ENCODE results near the gene HELZ2. TPM values are rescaled to one million over a fixed set of nuclear protein-coding genes. Genes with fewer than 3 reads are reported as not detected.
"Not testable (repeated sequence)": the region's sequence is repeated elsewhere in the genome, so short reads cannot be mapped to it uniquely, and the experiment has no call there.

HELZ2 gene
- polyA plus RNA-seq, 1 of the 3 experiments (the other 2 are of a cell fraction) = 7.6 TPM

DNA sequence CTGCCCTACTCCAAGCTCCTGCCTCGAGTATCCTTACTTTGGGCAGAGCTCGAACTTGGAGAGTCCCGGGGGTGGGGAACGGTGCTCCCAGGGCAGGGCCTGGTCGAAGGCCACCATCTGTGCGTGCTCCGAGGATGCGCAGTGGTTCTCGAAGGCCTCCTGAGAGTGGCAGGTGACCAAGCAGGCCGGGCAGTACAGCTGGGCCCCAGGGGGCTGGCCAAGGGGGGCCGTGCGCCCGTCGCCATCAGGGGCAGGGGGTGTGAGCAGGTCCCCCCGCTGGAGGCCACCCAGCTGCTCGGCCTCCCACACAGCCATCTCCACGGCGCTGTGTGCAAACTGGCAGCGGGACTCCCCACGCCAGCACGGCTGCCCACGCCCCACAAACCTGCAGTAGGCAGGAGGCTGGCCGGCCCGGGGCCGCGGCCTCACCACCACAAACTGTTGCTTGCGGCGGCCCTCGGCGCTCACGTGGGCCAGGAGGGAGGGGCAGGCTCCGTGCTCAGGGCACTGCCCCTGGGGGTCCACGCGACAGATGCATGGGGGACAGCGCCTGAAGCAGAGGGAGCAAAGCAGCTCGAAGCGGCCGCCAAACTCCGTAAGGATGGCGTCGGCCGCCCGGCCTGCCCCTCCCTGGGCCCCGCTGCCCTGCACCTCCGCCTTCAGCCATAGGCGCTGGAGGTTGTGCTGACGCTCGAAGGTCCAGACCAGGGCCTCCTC, 1.8 kb downstream of the HELZ2 start:
- no peak overlapping the region for H2AFZ ChIP-seq (ENCODE audit: low read depth)
- WGBS (ENCODE audit: low lambda C conversion rate) = no CpG with 5 or more reads among the region's 48 CpGs
- H3K27ac ChIP-seq (ENCODE audit: low read depth in 2 of 2, low read length in 1 of 2) = no peak overlapping the region
- no peaks in the 10 kb centered on the region for H3F3A ChIP-seq (replicated peaks; ENCODE audit: insufficient read depth)
- TF ChIP-seq SMC3 (IDR thresholded peaks at IDR 0.05; ENCODE audit: low read depth, low read length) (no peak), RAD21 (IDR thresholded peaks at IDR 0.05; ENCODE audit: low read length) (no peak), GABPA (IDR thresholded peaks at IDR 0.05; ENCODE audit: low read depth) (no peak), NRF1 (IDR thresholded peaks at IDR 0.05; ENCODE audit: low read depth, low read length) (no peak)
- ChIA-PET POLR2A (no interaction called here), CTCF (interaction anchor here (1.1 kb wide), 2 partner anchors 33 to 35 kb away, joined by 3 to 6 read pairs; partner anchors contain the start of gene PTK6)
- no peaks in the 10 kb centered on the region for H4K20me1 ChIP-seq (ENCODE audit: insufficient read depth)
- H3K9ac ChIP-seq = no peak overlapping the region
- H3K79me2 ChIP-seq (ENCODE audit: insufficient read depth) = peaks cover 8% of the 10 kb centered on the region; the same call in 1 of the 2 replicates
- peaks cover 0 to 10% of the 10 kb centered on the region in 2 experiments for H3K36me3 ChIP-seq (replicated peaks in 1 of 2; ENCODE audit: control insufficient read depth in 1 of 2, insufficient read depth in 2 of 2, low read length in 1 of 2)
- H3K4me1 ChIP-seq (ENCODE audit: control insufficient read depth in 1 of 2, insufficient read depth in 2 of 2, low read depth in 1 of 2, low read length in 1 of 2) = peaks cover 3 to 21% of the 10 kb centered on the region in 2 experiments; a peak in 2 of 4 replicates
- H3K4me3 ChIP-seq (ENCODE audit: low read depth in 2 of 2, low read length in 1 of 2) = no peak overlapping the region
- no peaks in the 10 kb centered on the region for H3K9me2 ChIP-seq
- no peaks in the 10 kb centered on the region for H3K27me3 ChIP-seq (ENCODE audit: insufficient read depth)
- no peaks in the 10 kb centered on the region for H3K9me3 ChIP-seq
- DNase-seq = no peak
- H3K4me2 ChIP-seq = no peak overlapping the region

DNA sequence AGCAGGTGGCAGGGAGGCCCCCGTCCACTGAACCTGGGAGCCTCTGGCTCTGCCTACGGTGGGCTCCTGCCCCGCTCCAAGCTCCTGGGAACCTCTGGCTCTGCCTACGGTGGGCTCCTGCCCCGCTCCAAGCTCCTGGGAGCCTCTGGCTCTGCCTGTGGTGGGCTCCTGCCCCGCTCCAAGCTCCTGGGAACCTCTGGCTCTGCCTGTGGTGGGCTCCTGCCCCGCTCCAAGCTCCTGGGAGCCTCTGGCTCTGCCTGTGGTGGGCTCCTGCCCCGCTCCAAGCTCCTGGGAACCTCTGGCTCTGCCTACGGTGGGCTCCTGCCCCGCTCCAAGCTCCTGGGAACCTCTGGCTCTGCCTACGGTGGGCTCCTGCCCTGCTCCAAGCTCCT, 3.0 kb downstream of the HELZ2 start:
- H3K4me3 ChIP-seq (ENCODE audit: low read depth in 2 of 2, low read length in 1 of 2); H3K9me3 ChIP-seq; H3K27me3 ChIP-seq (ENCODE audit: insufficient read depth); H3K4me2 ChIP-seq; H2AFZ ChIP-seq (ENCODE audit: low read depth); CTCF ChIA-PET; H4K20me1 ChIP-seq (ENCODE audit: insufficient read depth); POLR2A ChIA-PET; H3K9me2 ChIP-seq; DNase-seq; H3K9ac ChIP-seq; H3K79me2 ChIP-seq (ENCODE audit: insufficient read depth); H3K27ac ChIP-seq (ENCODE audit: low read depth in 2 of 2, low read length in 1 of 2); H3F3A ChIP-seq (replicated peaks; ENCODE audit: insufficient read depth): not testable (repeated sequence)
- Histone ChIP-seq H3K4me1 (ENCODE audit: control insufficient read depth in 1 of 2, insufficient read depth in 2 of 2, low read depth in 1 of 2, low read length in 1 of 2) (peaks cover 3 to 15% of the 10 kb centered on the region in 2 experiments; a peak in 2 of 4 replicates), H3K36me3 (replicated peaks in 1 of 2; ENCODE audit: control insufficient read depth in 1 of 2, insufficient read depth in 2 of 2, low read length in 1 of 2) (peaks cover 0 to 11% of the 10 kb centered on the region in 2 experiments)
- WGBS (ENCODE audit: low lambda C conversion rate) = 53% methylated on average over 2 of the region's 11 CpGs

DNA sequence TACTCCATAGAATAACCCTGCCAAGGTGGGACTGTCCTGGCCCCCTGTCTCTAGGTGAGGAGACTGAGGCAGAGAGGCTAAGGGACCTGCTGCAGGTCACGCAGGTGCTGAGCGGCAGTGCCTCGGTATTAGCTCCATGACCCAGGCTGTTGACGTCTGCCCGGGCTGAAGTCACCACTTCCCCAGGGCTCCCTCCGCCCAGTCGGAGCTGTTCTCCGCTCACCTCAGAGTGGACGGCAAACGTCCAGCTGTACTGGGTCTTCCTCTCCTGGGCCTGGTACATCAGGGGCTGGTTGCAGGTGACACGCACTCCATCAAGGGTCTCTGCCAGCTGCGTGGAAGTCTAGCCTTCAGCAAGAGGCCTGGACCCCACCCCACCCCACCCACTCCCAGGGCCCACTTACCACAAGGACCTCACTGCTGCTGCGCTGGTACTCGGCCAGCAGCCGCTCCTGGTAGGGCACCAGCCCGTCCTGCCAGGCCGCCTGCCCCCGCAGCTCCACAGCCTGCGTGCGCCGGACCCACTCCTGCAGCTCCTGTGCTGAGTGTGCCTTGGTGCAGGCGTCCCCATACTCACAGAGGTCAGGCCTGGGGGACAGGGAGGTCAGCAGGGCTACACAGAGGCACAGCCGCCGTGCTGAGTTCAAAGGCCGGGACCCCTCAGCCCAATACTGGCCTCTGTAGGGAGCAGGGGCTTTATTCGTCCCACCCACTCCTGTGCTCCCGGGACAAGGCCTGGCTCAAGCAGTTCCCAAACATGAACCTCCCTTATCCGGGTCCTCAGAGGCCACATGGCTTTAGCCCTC, 3.6 kb downstream of the HELZ2 start:
- ChIA-PET CTCF (no interaction called here), POLR2A (no interaction called here)
- H3K9ac ChIP-seq = no peak overlapping the region
- H2AFZ ChIP-seq (ENCODE audit: low read depth) = no peak overlapping the region
- H3K27me3 ChIP-seq (ENCODE audit: insufficient read depth) = no peaks in the 10 kb centered on the region
- H3K79me2 ChIP-seq (ENCODE audit: insufficient read depth) = peaks cover 8% of the 10 kb centered on the region; the same call in 1 of the 2 replicates
- WGBS (ENCODE audit: low lambda C conversion rate) = 95% methylated on average over 17 of the region's 28 CpGs
- H3K27ac ChIP-seq (ENCODE audit: low read depth in 2 of 2, low read length in 1 of 2) = no peak overlapping the region
- no peak for DNase-seq
- no peak overlapping the region for H3K4me3 ChIP-seq (ENCODE audit: low read depth in 2 of 2, low read length in 1 of 2)
- H3K4me1 ChIP-seq (ENCODE audit: control insufficient read depth in 1 of 2, insufficient read depth in 2 of 2, low read depth in 1 of 2, low read length in 1 of 2) = peaks cover 3 to 15% of the 10 kb centered on the region in 2 experiments; a peak in 2 of 4 replicates
- H3K36me3 ChIP-seq (replicated peaks in 1 of 2; ENCODE audit: control insufficient read depth in 1 of 2, insufficient read depth in 2 of 2, low read length in 1 of 2) = peaks cover 0 to 17% of the 10 kb centered on the region in 2 experiments
- no peak overlapping the region for H3K4me2 ChIP-seq
- H3K9me3 ChIP-seq = no peaks in the 10 kb centered on the region
- H3F3A ChIP-seq (replicated peaks; ENCODE audit: insufficient read depth) = no peaks in the 10 kb centered on the region
- H4K20me1 ChIP-seq (ENCODE audit: insufficient read depth) = no peaks in the 10 kb centered on the region
- no peaks in the 10 kb centered on the region for H3K9me2 ChIP-seq
- TF ChIP-seq TCF12 (IDR thresholded peaks at IDR 0.05) (no peak), GATA2 (CRISPR knock-in tag; IDR thresholded peaks at IDR 0.05) (no peak), ZBTB33 (IDR thresholded peaks at IDR 0.05; ENCODE audit: borderline replicate concordance, low read depth) (no peak), SMC3 (IDR thresholded peaks at IDR 0.05; ENCODE audit: low read depth, low read length) (no peak), EP300 (IDR thresholded peaks at IDR 0.05; ENCODE audit: borderline replicate concordance in 1 of 2, low read depth in 1 of 2, low read length in 1 of 2) (no peak), FOXM1 (IDR thresholded peaks at IDR 0.05; ENCODE audit: low read depth) (no peak), NFIC (IDR thresholded peaks at IDR 0.05; ENCODE audit: borderline replicate concordance) (no peak), YY1 (IDR thresholded peaks at IDR 0.05; ENCODE audit: low read depth) (no peak), ELF1 (IDR thresholded peaks at IDR 0.05) (no peak), RCOR1 (IDR thresholded peaks at IDR 0.05; ENCODE audit: low read length) (no peak), CHD2 (IDR thresholded peaks at IDR 0.05; ENCODE audit: low read length, partially characterized antibody) (no peak), TEAD4 (IDR thresholded peaks at IDR 0.05; ENCODE audit: borderline replicate concordance, insufficient read depth) (no peak)
- TF ChIP-seq, protein P1, sequence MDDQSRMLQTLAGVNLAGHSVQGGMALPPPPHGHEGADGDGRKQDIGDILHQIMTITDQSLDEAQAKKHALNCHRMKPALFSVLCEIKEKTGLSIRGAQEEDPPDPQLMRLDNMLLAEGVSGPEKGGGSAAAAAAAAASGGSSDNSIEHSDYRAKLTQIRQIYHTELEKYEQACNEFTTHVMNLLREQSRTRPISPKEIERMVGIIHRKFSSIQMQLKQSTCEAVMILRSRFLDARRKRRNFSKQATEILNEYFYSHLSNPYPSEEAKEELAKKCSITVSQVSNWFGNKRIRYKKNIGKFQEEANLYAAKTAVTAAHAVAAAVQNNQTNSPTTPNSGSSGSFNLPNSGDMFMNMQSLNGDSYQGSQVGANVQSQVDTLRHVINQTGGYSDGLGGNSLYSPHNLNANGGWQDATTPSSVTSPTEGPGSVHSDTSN (IDR thresholded peaks at IDR 0.05) = no peak
- TF ChIP-seq, protein P2, sequence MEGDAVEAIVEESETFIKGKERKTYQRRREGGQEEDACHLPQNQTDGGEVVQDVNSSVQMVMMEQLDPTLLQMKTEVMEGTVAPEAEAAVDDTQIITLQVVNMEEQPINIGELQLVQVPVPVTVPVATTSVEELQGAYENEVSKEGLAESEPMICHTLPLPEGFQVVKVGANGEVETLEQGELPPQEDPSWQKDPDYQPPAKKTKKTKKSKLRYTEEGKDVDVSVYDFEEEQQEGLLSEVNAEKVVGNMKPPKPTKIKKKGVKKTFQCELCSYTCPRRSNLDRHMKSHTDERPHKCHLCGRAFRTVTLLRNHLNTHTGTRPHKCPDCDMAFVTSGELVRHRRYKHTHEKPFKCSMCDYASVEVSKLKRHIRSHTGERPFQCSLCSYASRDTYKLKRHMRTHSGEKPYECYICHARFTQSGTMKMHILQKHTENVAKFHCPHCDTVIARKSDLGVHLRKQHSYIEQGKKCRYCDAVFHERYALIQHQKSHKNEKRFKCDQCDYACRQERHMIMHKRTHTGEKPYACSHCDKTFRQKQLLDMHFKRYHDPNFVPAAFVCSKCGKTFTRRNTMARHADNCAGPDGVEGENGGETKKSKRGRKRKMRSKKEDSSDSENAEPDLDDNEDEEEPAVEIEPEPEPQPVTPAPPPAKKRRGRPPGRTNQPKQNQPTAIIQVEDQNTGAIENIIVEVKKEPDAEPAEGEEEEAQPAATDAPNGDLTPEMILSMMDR (IDR thresholded peaks at IDR 0.05) = no peak

Measured in SK-N-SH (cell line).